ENCODE measurements around the gene PKNOX1.
A peak's percentile ranks its signal among the peaks of the same experiment; 100 is the strongest.
"Not testable (repeated sequence)": the region's sequence is repeated elsewhere in the genome, so short reads cannot be mapped to it uniquely, and the experiment has no call there.

Gene PKNOX1

GRCh38 chr21:42973991-42974831 is at the start of gene PKNOX1:
PKNOX1 (plus strand) TSS chr21:42974562; CDS start chr21:43004382, 29,820 bp downstream.
- Histone ChIP-seq H3K27ac (peak within 1 kb of the TSS; percentile 83), H3K27me3 (replicated peaks) (no peaks in the 10 kb centered on the region), H3K4me3 (ENCODE audit: low read depth, low read length) (peak within 1 kb of the TSS; percentile 81), H3K36me3 (replicated peaks) (no peaks in the 10 kb centered on the region)
- DNase-seq = peak; percentile 97
- TF ChIP-seq CTCF (IDR thresholded peaks at IDR 0.05; ENCODE audit: low read depth, low read length, missing control alignments) = no peak
- in situ Hi-C loops (cut with HindIII; ENCODE audit: low pct_ligation_motif_present, low sequenced_read_pairs) = no loop called here

- Histone ChIP-seq H3K27ac (no peak within 1 kb of the TSS), H3K4me3 (ENCODE audit: low read depth, low read length) (no peak within 1 kb of the TSS), H3K27me3 (replicated peaks) (no peaks in the 10 kb centered on the region), H3K36me3 (replicated peaks) (no peaks in the 10 kb centered on the region)
- no peak for DNase-seq
- no peak for TF ChIP-seq CTCF (IDR thresholded peaks at IDR 0.05; ENCODE audit: low read depth, low read length, missing control alignments)
- in situ Hi-C loops (cut with HindIII; ENCODE audit: low pct_ligation_motif_present, low sequenced_read_pairs) = no loop called here
Observed at GRCh38 chr21:42925114-42925926, 49.0 kb upstream of the PKNOX1 start, which contains the start of gene ERVH48-1. ERVH48-1 (minus strand) TSS chr21:42925630; CDS start chr21:42919006, 6,624 bp downstream.

- H3K36me3 ChIP-seq (replicated peaks); DNase-seq; in situ Hi-C loops (cut with HindIII; ENCODE audit: low pct_ligation_motif_present, low sequenced_read_pairs); H3K4me3 ChIP-seq (ENCODE audit: low read depth, low read length); H3K27ac ChIP-seq; H3K27me3 ChIP-seq (replicated peaks): not testable (repeated sequence)
Observed at GRCh38 chr21:42927474-42928200, 46.7 kb upstream of the PKNOX1 start.

- Histone ChIP-seq H3K27ac (no peak overlapping the region), H3K4me3 (ENCODE audit: low read depth, low read length) (no peak overlapping the region), H3K27me3 (replicated peaks) (no peaks in the 10 kb centered on the region), H3K36me3 (replicated peaks) (no peaks in the 10 kb centered on the region)
- no peak for DNase-seq
- no peak for TF ChIP-seq CTCF (IDR thresholded peaks at IDR 0.05; ENCODE audit: low read depth, low read length, missing control alignments)
- in situ Hi-C loops (cut with HindIII; ENCODE audit: low pct_ligation_motif_present, low sequenced_read_pairs) = no loop called here
Observed at GRCh38 chr21:42929969-42930368, 44.4 kb upstream of the PKNOX1 start.

GRCh38 chr21:42931560-42932235 is 42.7 kb upstream of the PKNOX1 start:
- in situ Hi-C loops (cut with HindIII; ENCODE audit: low pct_ligation_motif_present, low sequenced_read_pairs) = no loop called here

GRCh38 chr21:42932378-42933136 is 41.8 kb upstream of the PKNOX1 start:
- H3K4me3 ChIP-seq (ENCODE audit: low read depth, low read length); H3K36me3 ChIP-seq (replicated peaks); H3K27ac ChIP-seq; H3K27me3 ChIP-seq (replicated peaks); in situ Hi-C loops (cut with HindIII; ENCODE audit: low pct_ligation_motif_present, low sequenced_read_pairs); DNase-seq: not testable (repeated sequence)

More at GRCh38 chr21:42931560-42932235, 42.7 kb upstream of the PKNOX1 start:
- DNase-seq = no peak
- no peaks in the 10 kb centered on the region for H3K36me3 ChIP-seq (replicated peaks)
- H3K4me3 ChIP-seq (ENCODE audit: low read depth, low read length) = no peak overlapping the region
- H3K27ac ChIP-seq = no peak overlapping the region
- no peak for TF ChIP-seq CTCF (IDR thresholded peaks at IDR 0.05; ENCODE audit: low read depth, low read length, missing control alignments)
- H3K27me3 ChIP-seq (replicated peaks) = no peaks in the 10 kb centered on the region

GRCh38 chr21:42933137-42933970 is 41.0 kb upstream of the PKNOX1 start:
- H3K27me3 ChIP-seq (replicated peaks); H3K27ac ChIP-seq; DNase-seq; in situ Hi-C loops (cut with HindIII; ENCODE audit: low pct_ligation_motif_present, low sequenced_read_pairs); H3K4me3 ChIP-seq (ENCODE audit: low read depth, low read length); H3K36me3 ChIP-seq (replicated peaks): not testable (repeated sequence)

GRCh38 chr21:42933973-42934372 is 40.4 kb upstream of the PKNOX1 start:
- H3K27me3 ChIP-seq (replicated peaks); in situ Hi-C loops (cut with HindIII; ENCODE audit: low pct_ligation_motif_present, low sequenced_read_pairs); DNase-seq; H3K27ac ChIP-seq; H3K4me3 ChIP-seq (ENCODE audit: low read depth, low read length); H3K36me3 ChIP-seq (replicated peaks): not testable (repeated sequence)

All from brain microvascular endothelial cell (primary cell).